Measurements from ENCODE around the gene TRMO. TPM values are rescaled to one million over a fixed set of nuclear protein-coding genes. Genes with fewer than 3 reads are reported as not detected.

The TRMO gene
- total and polyA plus RNA-seq, 2 of the 13 experiments (the other 11 are each of a cell fraction or from before 2014, with no cell fraction given), result 8.7 to 18.6 TPM

DNA sequence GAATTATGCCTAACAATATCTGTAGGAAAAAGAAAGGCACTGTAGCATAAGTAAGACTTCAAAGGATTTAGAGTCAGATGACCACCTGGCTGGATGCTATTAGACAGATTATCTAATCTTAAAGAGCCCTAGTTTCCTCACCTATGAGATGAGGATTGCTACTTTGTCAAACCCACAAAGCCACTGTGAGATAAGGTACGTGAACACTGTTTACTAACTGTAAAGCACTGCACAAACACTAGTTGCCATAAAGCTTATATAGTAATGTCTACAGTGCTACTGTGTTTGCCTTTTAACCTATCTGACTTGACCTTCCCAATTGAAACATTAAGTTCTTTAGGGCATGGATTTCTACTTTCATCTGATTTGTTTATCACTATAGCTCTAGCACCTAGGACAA lies 10.3 kb downstream of the TRMO start (continued):
- TF ChIP-seq STAT5B (CRISPR knock-in tag; IDR thresholded peaks at IDR 0.05) (no peak), PPARG (CRISPR knock-in tag; conservative IDR thresholded peaks at IDR 0.05) (no peak)

- H3K9ac ChIP-seq (ENCODE audit: insufficient read depth, low read depth, low read length), result no peak overlapping the region
- WGBS (ENCODE audit: low lambda C conversion rate), result 90% methylated on average over 2 of the region's 2 CpGs
- DNase-seq (ENCODE audit: low spot score) (no peak), ATAC-seq (no peak), FAIRE-seq (no peak)
- no peak overlapping the region for H3K4me3 ChIP-seq (replicated peaks in 1 of 3; ENCODE audit: insufficient read depth in 1 of 3, low read depth in 2 of 3, low read length in 3 of 3)
- ChIA-PET CTCF (ENCODE audit: low intra/inter-chr PET ratio, low total read pairs) (no interaction called here), POLR2A (interaction anchor here (1.2 kb wide), 1 partner anchor 10 kb away, joined by 4 read pairs; no protein-coding TSS in a partner anchor)
- intact Hi-C loops (cut with micrococcal nuclease; ENCODE audit: unreplicated experiment) (no loop called here), in situ Hi-C loops (cut with HindIII; ENCODE audit: extremely low pct_ligation_motif_present, low pct_unique_long_range_greater_than_20kb) (no loop called here)
- peaks cover 17 to 68% of the 10 kb centered on the region in 2 experiments for H3K36me3 ChIP-seq (replicated peaks in 1 of 2; ENCODE audit: control insufficient read depth in 1 of 2, insufficient read depth in 2 of 2, low read length in 2 of 2)
- no peak overlapping the region for H3K27ac ChIP-seq (ENCODE audit: extremely low read length, insufficient read depth, low read length)
- TF ChIP-seq ZNF615 (CRISPR knock-in tag; IDR thresholded peaks at IDR 0.05; ENCODE audit: borderline replicate concordance), result no peak
- TF ChIP-seq ZNF382 (CRISPR knock-in tag; IDR thresholded peaks at IDR 0.05; ENCODE audit: borderline replicate concordance), result no peak
- TF ChIP-seq TEAD2 (CRISPR knock-in tag; IDR thresholded peaks at IDR 0.05), result no peak
- TF ChIP-seq NR1H2 (CRISPR knock-in tag; IDR thresholded peaks at IDR 0.05; ENCODE audit: borderline replicate concordance, low read depth), result no peak
- no peak for TF ChIP-seq ZNF230 (CRISPR knock-in tag; IDR thresholded peaks at IDR 0.05)
- TF ChIP-seq NFIC (IDR thresholded peaks at IDR 0.05; ENCODE audit: low read length), result no peak
- no peak for TF ChIP-seq ZBTB38 (CRISPR knock-in tag; IDR thresholded peaks at IDR 0.05)
- TF ChIP-seq RNF2 (conservative IDR thresholded peaks at IDR 0.05; ENCODE audit: low read depth), result no peak
- TF ChIP-seq CCAR2 (optimal IDR thresholded peaks at IDR 0.05; ENCODE audit: low read depth, low read length), result no peak
- H3K9me3 ChIP-seq (ENCODE audit: low read length), result no peaks in the 10 kb centered on the region
- no peaks in the 10 kb centered on the region for H4K20me1 ChIP-seq (ENCODE audit: insufficient read depth, low read length)
- H3K4me1 ChIP-seq (ENCODE audit: insufficient read depth, low read length), result peaks cover 7% of the 10 kb centered on the region; the same call in 1 of the 2 replicates
- no peak overlapping the region for H3K4me2 ChIP-seq (ENCODE audit: low read depth, low read length)
- no TSS peak for BruUV-seq (replicated peaks)
- H3K79me2 ChIP-seq (ENCODE audit: insufficient read depth, low read length), result no peaks in the 10 kb centered on the region
- no peaks in the 10 kb centered on the region for H3K27me3 ChIP-seq (ENCODE audit: control insufficient read depth in 1 of 2, insufficient read depth in 2 of 2, low read length in 2 of 2)
- H2AFZ ChIP-seq (ENCODE audit: low read length), result no peak overlapping the region
Measured at GRCh38 chr9:97911528-97911927, 10.8 kb downstream of the TRMO start.
